Breast epithelium (tissue), 3 donors: ENCODE data around the gene MYO18B.

ENCODE experiments used
- POLR2A ChIP-seq: fragments of 450-650 bp; IDR thresholded peaks from one replicate; pipeline ENCODE4 v1.6.1; 2016; ENCODE audit warnings: antibody characterized with exemption, mild to moderate bottlenecking, moderate library complexity
- POLR2AphosphoS5 ChIP-seq, 3 donors: sonication (generic); formaldehyde crosslinking; IDR thresholded peaks; one replicate each; pipeline ENCODE4 v1.6.1; 2017; ENCODE audit warnings: antibody characterized with exemption in 3 of 3
- TF ChIP-seq, protein P1 (sequence below), 3 donors: fragments of 450-650 bp; IDR thresholded peaks; one replicate each; pipeline ENCODE4 v1.5.1; 2016 to 2017; ENCODE audit warnings: antibody characterized with exemption in 3 of 3, mild to moderate bottlenecking in 3 of 3, moderate library complexity in 3 of 3

DNA sequence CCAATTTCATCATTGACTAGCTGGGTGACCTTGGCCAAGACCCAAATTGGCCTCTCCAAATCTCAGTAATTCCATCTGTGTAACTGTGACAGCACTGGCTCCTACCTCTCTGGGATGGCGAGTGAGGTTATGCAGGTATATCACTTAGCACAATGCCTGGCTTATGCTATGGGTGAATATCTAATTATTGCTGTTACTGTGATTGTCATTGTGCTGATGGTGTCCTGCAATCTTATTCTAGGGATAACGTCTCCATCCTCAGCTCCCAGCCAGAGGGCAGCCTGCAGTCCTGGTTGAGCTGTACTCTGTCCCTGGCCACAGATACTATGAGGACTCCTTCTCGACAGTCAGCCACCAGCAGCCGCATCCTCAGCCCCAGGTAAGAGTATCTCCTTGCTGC is 262.5 kb downstream of the MYO18B start:
- TF ChIP-seq, protein P1, sequence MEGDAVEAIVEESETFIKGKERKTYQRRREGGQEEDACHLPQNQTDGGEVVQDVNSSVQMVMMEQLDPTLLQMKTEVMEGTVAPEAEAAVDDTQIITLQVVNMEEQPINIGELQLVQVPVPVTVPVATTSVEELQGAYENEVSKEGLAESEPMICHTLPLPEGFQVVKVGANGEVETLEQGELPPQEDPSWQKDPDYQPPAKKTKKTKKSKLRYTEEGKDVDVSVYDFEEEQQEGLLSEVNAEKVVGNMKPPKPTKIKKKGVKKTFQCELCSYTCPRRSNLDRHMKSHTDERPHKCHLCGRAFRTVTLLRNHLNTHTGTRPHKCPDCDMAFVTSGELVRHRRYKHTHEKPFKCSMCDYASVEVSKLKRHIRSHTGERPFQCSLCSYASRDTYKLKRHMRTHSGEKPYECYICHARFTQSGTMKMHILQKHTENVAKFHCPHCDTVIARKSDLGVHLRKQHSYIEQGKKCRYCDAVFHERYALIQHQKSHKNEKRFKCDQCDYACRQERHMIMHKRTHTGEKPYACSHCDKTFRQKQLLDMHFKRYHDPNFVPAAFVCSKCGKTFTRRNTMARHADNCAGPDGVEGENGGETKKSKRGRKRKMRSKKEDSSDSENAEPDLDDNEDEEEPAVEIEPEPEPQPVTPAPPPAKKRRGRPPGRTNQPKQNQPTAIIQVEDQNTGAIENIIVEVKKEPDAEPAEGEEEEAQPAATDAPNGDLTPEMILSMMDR (IDR thresholded peaks at IDR 0.05): no peak
- no peak for TF ChIP-seq POLR2A
- no peak for TF ChIP-seq POLR2AphosphoS5 (IDR thresholded peaks at IDR 0.05)
